ENCODE data around the gene UGT2A3.

UGT2A3 gene

GRCh38 chr4:68912807-68913206 is 38.8 kb downstream of the UGT2A3 start:
- no peak for DNase-seq (ENCODE audit: low read depth)

- DNase-seq (ENCODE audit: low read depth), result no peak
Measured at GRCh38 chr4:68909385-68909784, 42.2 kb downstream of the UGT2A3 start.

GRCh38 chr4:68907788-68908700 is 43.6 kb downstream of the UGT2A3 start:
- no peak for DNase-seq (ENCODE audit: low read depth)

DNA sequence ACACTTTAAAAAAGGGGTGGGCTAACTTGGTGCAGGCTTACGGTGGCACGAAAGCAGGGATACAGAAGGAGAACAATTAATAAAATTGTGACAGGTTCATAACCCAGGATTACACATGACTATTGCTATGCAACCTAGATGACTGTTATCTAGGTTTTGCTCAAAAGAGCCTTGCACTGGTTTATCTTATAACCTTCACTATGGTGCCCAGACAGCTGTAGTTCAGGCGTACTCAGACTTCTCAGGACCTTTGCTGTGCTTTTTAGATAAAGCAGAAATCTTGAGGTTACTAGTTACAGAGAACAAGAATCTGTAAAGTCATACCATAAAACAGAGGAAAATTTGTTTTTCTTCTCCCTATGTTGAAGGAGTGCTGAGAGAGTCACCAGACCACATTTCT is 44.4 kb downstream of the UGT2A3 start:
- no peak for DNase-seq (ENCODE audit: low read depth)

- no peak for DNase-seq (ENCODE audit: low read depth)
Measured at GRCh38 chr4:68906780-68907137, 44.8 kb downstream of the UGT2A3 start.

GRCh38 chr4:68905939-68906779 is 45.4 kb downstream of the UGT2A3 start:
- DNase-seq (ENCODE audit: low read depth), result no peak

- no peak for DNase-seq (ENCODE audit: low read depth)
Measured at GRCh38 chr4:68905598-68905938, 46.0 kb downstream of the UGT2A3 start.

- no peak for DNase-seq (ENCODE audit: low read depth)
Measured at GRCh38 chr4:68904786-68905185, 46.8 kb downstream of the UGT2A3 start.

DNA sequence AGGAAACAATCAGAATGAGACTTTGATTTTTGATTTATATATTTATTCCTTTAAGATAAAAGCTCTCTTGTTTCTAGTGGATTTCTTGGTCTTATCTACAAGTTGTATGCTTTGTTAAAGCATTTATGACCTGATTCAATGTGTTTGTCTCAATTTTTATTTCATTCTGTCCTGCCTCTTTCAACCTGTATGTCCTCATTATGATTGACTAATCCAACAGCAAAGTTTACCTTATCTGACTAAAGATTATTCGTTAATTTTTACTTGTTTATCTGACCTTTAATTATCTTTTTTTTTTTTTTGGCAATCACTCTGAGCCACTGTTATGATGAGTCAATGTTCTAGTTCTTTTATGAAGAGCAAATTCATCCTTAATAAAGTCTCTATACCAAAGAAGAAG is 54.9 kb downstream of the UGT2A3 start:
- DNase-seq (ENCODE audit: low read depth), result no peak

DNA sequence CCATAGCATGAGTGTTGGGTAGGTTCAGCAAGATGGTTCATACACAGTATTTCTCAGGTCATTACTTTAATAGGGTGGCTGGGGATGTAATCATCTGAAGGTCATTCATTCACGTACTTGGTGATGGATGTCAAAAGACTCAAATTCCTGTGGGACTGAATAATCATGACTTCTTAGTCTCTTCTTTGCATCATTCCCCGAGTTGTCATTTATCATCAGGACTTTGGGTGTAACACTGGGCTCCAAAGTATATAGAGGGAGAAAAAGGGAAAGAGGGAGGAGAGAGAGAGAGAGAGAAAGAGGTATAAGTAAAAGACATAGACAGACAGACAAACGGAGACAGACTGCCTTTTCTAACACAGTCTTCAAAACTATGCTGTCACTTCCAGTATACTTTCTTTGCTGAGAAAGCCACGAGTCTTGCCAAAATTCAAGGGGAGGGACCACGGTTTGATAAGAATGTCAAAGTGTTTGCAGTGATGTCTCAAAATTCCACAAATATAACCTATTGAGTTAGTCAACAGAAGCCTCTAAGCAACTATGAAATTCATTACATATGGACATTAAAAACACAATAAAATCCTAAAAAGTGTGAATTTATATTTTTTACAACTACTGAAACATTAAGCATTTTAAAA is 55.9 kb downstream of the UGT2A3 start:
- no peak for DNase-seq (ENCODE audit: low read depth)

DNA sequence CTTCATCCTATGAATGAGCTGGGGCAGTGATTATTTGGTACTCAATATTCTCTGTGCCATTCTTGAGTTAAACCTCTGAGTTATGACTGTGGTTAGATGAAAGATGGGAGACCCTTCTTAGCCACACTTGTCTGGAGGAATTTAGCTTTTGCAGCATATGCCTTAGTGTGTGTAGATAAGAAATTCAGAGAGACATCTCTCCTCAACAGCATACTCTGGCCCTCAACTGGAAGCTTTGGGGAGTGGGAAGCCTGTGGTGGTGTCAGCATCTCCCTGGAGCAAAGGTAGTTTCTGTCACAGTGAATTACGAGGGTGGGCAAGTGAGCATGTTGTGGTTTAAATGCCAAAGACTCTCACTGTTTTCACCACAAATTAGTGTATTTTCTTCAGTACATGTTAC is 58.7 kb downstream of the UGT2A3 start:
- DNase-seq (ENCODE audit: low read depth), result no peak

- DNase-seq (ENCODE audit: low read depth), result no peak
Measured at GRCh38 chr4:68891678-68892077, 59.9 kb downstream of the UGT2A3 start.

DNA sequence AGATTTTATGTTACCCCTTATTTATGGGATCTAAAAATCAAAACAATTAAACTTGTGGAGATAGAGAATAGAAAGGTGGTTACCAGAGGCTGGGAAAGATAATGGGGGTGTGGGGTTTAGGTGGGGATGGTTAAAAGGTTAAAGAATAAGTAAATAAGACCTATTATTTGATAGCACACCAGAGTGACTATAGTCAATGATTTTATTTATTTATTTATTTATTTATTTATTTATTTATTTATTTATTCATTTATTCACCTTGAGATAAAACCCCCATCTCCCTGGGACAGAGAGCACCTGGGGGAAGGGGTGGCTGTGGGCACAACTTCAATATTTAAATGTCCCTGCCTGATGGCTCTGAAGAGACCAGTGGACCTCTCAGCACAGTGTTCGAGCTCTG is 66.1 kb downstream of the UGT2A3 start:
- DNase-seq (ENCODE audit: low read depth), result no peak

GRCh38 chr4:68883870-68884269 is 67.7 kb downstream of the UGT2A3 start:
- DNase-seq (ENCODE audit: low read depth), result no peak
